NB4 (cell line): Measurements from ENCODE around the gene MDC1.

Experiments
- CTCF ChIP-seq: IDR thresholded peaks from one replicate; pipeline ENCODE4 v1.5.1; 2012; ENCODE audit warnings: low read depth, low read length
- MAX ChIP-seq: IDR thresholded peaks from 2 replicates; pipeline ENCODE4 v1.6.1; 2011; ENCODE audit warnings: low read depth, low read length
- POLR2A ChIP-seq: IDR thresholded peaks from 2 replicates; pipeline ENCODE4 v1.6.1; 2011; ENCODE audit warnings: mild to moderate bottlenecking; ENCODE audit not compliant: insufficient read length; ENCODE audit errors: extremely low read depth

- TF ChIP-seq CTCF (no peak), MAX (no peak), POLR2A (no peak)
Observed at GRCh38 chr6:30740540-30740870, 23.4 kb upstream of the MDC1 start.
